ENCODE data around the gene C6.
"Not testable (repeated sequence)": the region's sequence is repeated elsewhere in the genome, so short reads cannot be mapped to it uniquely, and the experiment has no call there.

Gene C6

GRCh38 chr5:41213340-41213739 lies at the start of gene C6:
TSS of gene C6 (minus strand) at chr5:41213532. CDS start at chr5:41203230, 10,302 bp downstream.
- DNase-seq, result no peak

GRCh38 chr5:41256400-41256799 lies 43.1 kb upstream of the C6 start:
- DNase-seq, result no peak

- no peak for DNase-seq
Measured at GRCh38 chr5:41253109-41253508, 39.8 kb upstream of the C6 start.

- no peak for DNase-seq
Measured at GRCh38 chr5:41252036-41252435, 38.7 kb upstream of the C6 start.

GRCh38 chr5:41250351-41250987 lies 37.1 kb upstream of the C6 start:
- DNase-seq, result no peak

- no peak for DNase-seq
Measured at GRCh38 chr5:41247135-41247534, 33.8 kb upstream of the C6 start.

- DNase-seq, result no peak
Measured at GRCh38 chr5:41246376-41246775, 33.0 kb upstream of the C6 start.

- no peak for DNase-seq
Measured at GRCh38 chr5:41243558-41243957, 30.2 kb upstream of the C6 start.

GRCh38 chr5:41240985-41241384 lies 27.7 kb upstream of the C6 start:
- DNase-seq, result no peak

- no peak for DNase-seq
Measured at GRCh38 chr5:41240390-41240789, 27.1 kb upstream of the C6 start.

GRCh38 chr5:41234475-41234874 lies 21.1 kb upstream of the C6 start:
- DNase-seq, result no peak

- DNase-seq, result no peak
Measured at GRCh38 chr5:41232797-41233196, 19.5 kb upstream of the C6 start.

- not testable (repeated sequence) for DNase-seq
Measured at GRCh38 chr5:41230276-41230675, 16.9 kb upstream of the C6 start.

GRCh38 chr5:41223962-41224361 lies 10.6 kb upstream of the C6 start:
- no peak for DNase-seq

- DNase-seq, result no peak
Measured at GRCh38 chr5:41219658-41220269, 6.4 kb upstream of the C6 start.

GRCh38 chr5:41218929-41219657 lies 5.8 kb upstream of the C6 start:
- no peak for DNase-seq

- no peak for DNase-seq
Measured at GRCh38 chr5:41214182-41214581, 850 bp upstream of the C6 start.

- DNase-seq, result no peak
Measured at GRCh38 chr5:41212935-41213334, 397 bp downstream of the C6 start.

GRCh38 chr5:41211417-41211816 lies 1.9 kb downstream of the C6 start:
- DNase-seq, result no peak

GRCh38 chr5:41205475-41205874 lies 7.9 kb downstream of the C6 start:
- DNase-seq, result not testable (repeated sequence)

GRCh38 chr5:41203033-41203432 lies 10.3 kb downstream of the C6 start:
- DNase-seq, result no peak

GRCh38 chr5:41201082-41201772 lies 12.1 kb downstream of the C6 start:
- DNase-seq, result no peak

- no peak for DNase-seq
Measured at GRCh38 chr5:41200506-41200905, 12.8 kb downstream of the C6 start.

- DNase-seq, result no peak
Measured at GRCh38 chr5:41199660-41200059, 13.7 kb downstream of the C6 start.

All from activated CD4-positive, CD25-positive, alpha-beta regulatory T cell treated with anti-CD3 and anti-CD28 coated beads, Interleukin-2, amount 50 U/mL, for 72 hours (primary cell).